Neuronal stem cell (in vitro differentiated cells): ENCODE measurements around the gene KIAA1671.

ENCODE experiments used
- DNase-seq: peaks from one replicate; pipeline ENCODE4 v3.0.0-alpha.2; 2013; ENCODE audit warnings: low spot score
- H2AFZ ChIP-seq: one replicate; pipeline ENCODE4 v1.6.1; 2013; ENCODE audit warnings: mild to moderate bottlenecking, low read length, inconsistent platforms
- H2AK5ac ChIP-seq: 2 replicates; pipeline ENCODE4 v1.6.1; 2013; ENCODE audit warnings: low read depth, mild to moderate bottlenecking, inconsistent platforms, low read length, moderate library complexity, mixed read lengths
- H2BK120ac ChIP-seq: 2 replicates; pipeline ENCODE4 v1.6.1; 2013; ENCODE audit warnings: low read depth, mild to moderate bottlenecking, inconsistent platforms, low read length, moderate library complexity, mixed read lengths
- H2BK12ac ChIP-seq: one replicate; pipeline ENCODE4 v1.6.1; 2013; ENCODE audit warnings: low read length, inconsistent platforms
- H2BK15ac ChIP-seq: 2 replicates; pipeline ENCODE4 v1.6.1; 2013; ENCODE audit warnings: mild to moderate bottlenecking, low read length, inconsistent platforms, mixed read lengths
- H2BK5ac ChIP-seq: one replicate; pipeline ENCODE4 v1.6.1; 2013; ENCODE audit warnings: inconsistent platforms, mild to moderate bottlenecking, low read length, moderate library complexity
- H3K14ac ChIP-seq: one replicate; pipeline ENCODE4 v1.6.1; 2013; ENCODE audit warnings: low read length, inconsistent platforms
- H3K18ac ChIP-seq: 2 replicates; pipeline ENCODE4 v1.6.1; 2013; ENCODE audit warnings: low read length, inconsistent platforms
- H3K23ac ChIP-seq: 2 replicates; pipeline ENCODE4 v1.6.1; 2013; ENCODE audit warnings: low read depth, mild to moderate bottlenecking, mixed read lengths, low read length, inconsistent platforms; ENCODE audit not compliant: poor library complexity
- H3K27ac ChIP-seq: replicated peaks from 3 replicates; pipeline ENCODE4 v1.5.1; 2013; ENCODE audit warnings: low read length, inconsistent platforms
- H3K27me3 ChIP-seq, 3 experiments: 2 replicates each; pipeline ENCODE4 v1.6.1; 2013; ENCODE audit warnings: low read length in 3 of 3, mild to moderate bottlenecking in 2 of 3, inconsistent platforms in 1 of 3, low read depth in 1 of 3, mixed read lengths in 1 of 3, moderate library complexity in 1 of 3; ENCODE audit not compliant: control insufficient read depth in 3 of 3, insufficient read depth in 3 of 3
- H3K36me3 ChIP-seq, 2 donors: replicated peaks in 1 of 2; 2 replicates each; pipeline ENCODE4 v1.6.1; 2013; ENCODE audit warnings: low read length in 2 of 2; ENCODE audit not compliant: control insufficient read depth in 2 of 2, insufficient read depth in 2 of 2
- H3K4ac ChIP-seq: 2 replicates; pipeline ENCODE4 v1.6.1; 2013; ENCODE audit warnings: inconsistent platforms, mild to moderate bottlenecking, low read length, moderate library complexity
- H3K4me1 ChIP-seq, 2 donors: 1 replicate in 1 of 2; 2 replicates in 1 of 2; pipeline ENCODE4 v1.6.1; 2013; ENCODE audit warnings: low read length in 2 of 2, low read depth in 1 of 2; ENCODE audit not compliant: control insufficient read depth in 2 of 2, insufficient read depth in 1 of 2
- H3K4me2 ChIP-seq: one replicate; pipeline ENCODE4 v1.6.1; 2013; ENCODE audit warnings: mild to moderate bottlenecking, low read length, inconsistent platforms; ENCODE audit not compliant: insufficient read depth, poor library complexity, severe bottlenecking
- H3K4me3 ChIP-seq, 2 donors: 2 replicates each; pipeline ENCODE4 v1.5.1; 2013; ENCODE audit warnings: low read length in 2 of 2, mild to moderate bottlenecking in 2 of 2, inconsistent platforms in 1 of 2, moderate library complexity in 1 of 2
- H3K79me1 ChIP-seq: one replicate; pipeline ENCODE4 v1.6.1; 2013; ENCODE audit warnings: low read depth, mild to moderate bottlenecking, inconsistent platforms, low read length, moderate library complexity
- H3K9ac ChIP-seq: one replicate; pipeline ENCODE4 v1.6.1; 2013; ENCODE audit warnings: mild to moderate bottlenecking, low read depth, low read length, inconsistent platforms; ENCODE audit not compliant: poor library complexity
- H3K9me3 ChIP-seq, 2 donors: replicated peaks in 1 of 2; 2 replicates each; pipeline versions ENCODE3 to v1.6.1; 2013; ENCODE audit warnings: low read length in 2 of 2, mild to moderate bottlenecking in 2 of 2, inconsistent platforms in 1 of 2, low read depth in 1 of 2, mixed read lengths in 1 of 2, moderate library complexity in 1 of 2; ENCODE audit not compliant: control insufficient read depth in 2 of 2, insufficient read depth in 1 of 2
- H4K8ac ChIP-seq: one replicate; pipeline ENCODE4 v1.6.1; 2013; ENCODE audit warnings: low read depth, mild to moderate bottlenecking, inconsistent platforms, low read length, moderate library complexity
- H4K91ac ChIP-seq: one replicate; pipeline ENCODE4 v1.6.1; 2013; ENCODE audit warnings: low read length, low read depth, mild to moderate bottlenecking, inconsistent platforms; ENCODE audit not compliant: poor library complexity
- WGBS, 2 donors: extraction: QIAGEN DNeasy Blood & Tissue Kit; methylation state at CpG; one replicate each; pipeline ENCODE4 v1.1.7; 2013; ENCODE audit warnings: missing lambda C conversion rate in 2 of 2, mixed read lengths in 1 of 2; ENCODE audit not compliant: insufficient read length in 2 of 2, insufficient replicate concordance in 1 of 2; ENCODE audit errors: extremely low coverage in 2 of 2; 5-methylcytosine and 5-hydroxymethylcytosine counted together

KIAA1671 gene

GRCh38 chr22:25039754-25040153 lies 87.2 kb downstream of the KIAA1671 start:
- Histone ChIP-seq H3K4me1 (peaks cover 2 to 4% of the 10 kb centered on the region in 2 donors), H2BK12ac (no peak overlapping the region), H2BK5ac (no peak overlapping the region), H3K27me3 (no peaks in the 10 kb centered on the region), H3K9me3 (peaks cover 0 to 1% of the 10 kb centered on the region in 2 donors), H4K8ac (no peak overlapping the region), H3K36me3 (peaks cover 14 to 63% of the 10 kb centered on the region in 2 donors), H2BK120ac (no peak overlapping the region), H3K79me1 (peaks cover 3% of the 10 kb centered on the region), H3K23ac (no peak overlapping the region), H2AFZ (no peak overlapping the region), H2BK15ac (no peak overlapping the region), H3K4me2 (no peak overlapping the region), H3K27ac (no peak overlapping the region), H2AK5ac (no peak overlapping the region), H3K9ac (no peak overlapping the region), H3K18ac (no peak overlapping the region), H3K14ac (no peak overlapping the region), H3K4me3 (no peak overlapping the region), H3K4ac (no peak overlapping the region), H4K91ac (no peak overlapping the region)
- no CpG with 5 or more reads among the region's 14 CpGs for WGBS, 2 donors
- DNase-seq = no peak

GRCh38 chr22:25045159-25045558 lies 92.6 kb downstream of the KIAA1671 start:
- Histone ChIP-seq H3K27me3 (no peaks in the 10 kb centered on the region), H2BK5ac (no peak overlapping the region), H4K91ac (no peak overlapping the region), H3K4ac (no peak overlapping the region), H2AFZ (no peak overlapping the region), H4K8ac (no peak overlapping the region), H2AK5ac (no peak overlapping the region), H3K23ac (no peak overlapping the region), H3K79me1 (peaks cover 2% of the 10 kb centered on the region), H3K4me2 (no peak overlapping the region), H3K36me3 (peaks cover 12 to 47% of the 10 kb centered on the region in 2 donors), H2BK15ac (no peak overlapping the region), H2BK120ac (no peak overlapping the region), H2BK12ac (no peak overlapping the region), H3K4me1 (peaks cover 2 to 4% of the 10 kb centered on the region in 2 donors), H3K9ac (no peak overlapping the region), H3K4me3 (no peak overlapping the region), H3K14ac (no peak overlapping the region), H3K18ac (no peak overlapping the region), H3K9me3 (peaks cover 4 to 5% of the 10 kb centered on the region in 2 donors), H3K27ac (no peak overlapping the region)
- WGBS, 2 donors = no CpG with 5 or more reads among the region's 2 CpGs
- no peak for DNase-seq

GRCh38 chr22:25048071-25048470 lies 95.6 kb downstream of the KIAA1671 start:
- Histone ChIP-seq H3K4me3 (no peak overlapping the region), H3K14ac (no peak overlapping the region), H3K4ac (no peak overlapping the region), H4K91ac (no peak overlapping the region), H3K79me1 (peaks cover 2% of the 10 kb centered on the region), H3K36me3 (peaks cover 26 to 46% of the 10 kb centered on the region in 2 donors), H3K23ac (no peak overlapping the region), H3K18ac (no peak overlapping the region), H2BK120ac (no peak overlapping the region), H3K4me1 (no peaks in the 10 kb centered on the region), H2BK5ac (no peak overlapping the region), H2BK12ac (no peak overlapping the region), H4K8ac (no peak overlapping the region), H2BK15ac (no peak overlapping the region), H3K9me3 (peaks cover 12 to 15% of the 10 kb centered on the region in 2 donors), H2AK5ac (no peak overlapping the region), H3K27me3 (no peaks in the 10 kb centered on the region), H3K27ac (no peak overlapping the region), H3K4me2 (no peak overlapping the region), H3K9ac (no peak overlapping the region), H2AFZ (no peak overlapping the region)
- DNase-seq = no peak
- WGBS, 2 donors = no CpG with 5 or more reads among the region's 6 CpGs

- Histone ChIP-seq H3K14ac (no peak overlapping the region), H3K4ac (no peak overlapping the region), H3K36me3 (peaks cover 28 to 40% of the 10 kb centered on the region in 2 donors), H3K27ac (no peak overlapping the region), H3K9me3 (peaks cover 12 to 15% of the 10 kb centered on the region in 2 donors), H2BK15ac (no peak overlapping the region), H3K18ac (no peak overlapping the region), H3K4me1 (no peaks in the 10 kb centered on the region), H3K9ac (no peak overlapping the region), H2BK12ac (no peak overlapping the region), H4K91ac (no peak overlapping the region), H2AK5ac (peak overlapping the region; percentile 65), H3K23ac (no peak overlapping the region), H2BK120ac (no peak overlapping the region), H3K79me1 (peaks cover 2% of the 10 kb centered on the region), H2BK5ac (no peak overlapping the region), H4K8ac (no peak overlapping the region), H3K4me3 (no peak overlapping the region), H3K4me2 (no peak overlapping the region), H3K27me3 (no peaks in the 10 kb centered on the region), H2AFZ (no peak overlapping the region)
- DNase-seq = peak; percentile 52
- WGBS, 2 donors = no CpG with 5 or more reads among the region's 9 CpGs
Measured at GRCh38 chr22:25048659-25049647, 96.4 kb downstream of the KIAA1671 start.
